ENCODE measurements around the gene PRKCZ. TPM values are rescaled to one million over a fixed set of nuclear protein-coding genes. Genes with fewer than 3 reads are reported as not detected.

Gene PRKCZ
- polyA plus RNA-seq, 4 donors = 44.2 to 252 (median 144) TPM

DNA sequence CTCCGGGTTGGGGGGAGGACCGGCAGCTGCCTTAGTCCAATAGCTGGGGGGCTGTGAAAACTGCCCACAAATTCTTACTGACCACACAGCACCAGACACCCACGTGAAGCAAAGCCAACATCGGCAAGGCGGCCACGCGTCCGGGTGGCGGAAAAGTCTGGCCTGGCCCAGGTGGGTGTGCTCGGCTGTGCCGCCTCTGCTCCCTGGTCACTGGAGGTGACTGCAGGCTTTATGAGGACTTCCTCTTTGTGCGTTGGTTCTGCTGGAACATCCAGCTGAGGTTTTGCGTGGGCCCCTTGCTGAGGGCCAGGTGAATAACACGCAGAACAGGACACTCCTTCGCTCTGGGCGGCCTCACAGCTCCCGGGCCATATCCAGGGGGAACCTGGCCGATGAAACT lies 108.9 kb downstream of the PRKCZ start:
- no peak for FAIRE-seq
- no peaks in the 10 kb centered on the region for H3K27me3 ChIP-seq (ENCODE audit: control insufficient read depth in 3 of 3, insufficient read depth in 3 of 3, low read length in 3 of 3)
- H3K36me3 ChIP-seq (ENCODE audit: control insufficient read depth in 3 of 3, insufficient read depth in 2 of 3, low read depth in 1 of 3, low read length in 3 of 3) = peaks cover 0 to 89% (median 30%) of the 10 kb centered on the region in 3 donors
- DNase-seq = no peak
- peaks cover 0 to 10% of the 10 kb centered on the region in 2 donors for H3K9me3 ChIP-seq (ENCODE audit: control insufficient read depth in 2 of 2, insufficient read depth in 1 of 2, low read depth in 1 of 2, low read length in 1 of 2)
- no peaks in the 10 kb centered on the region for H3K4me1 ChIP-seq (ENCODE audit: control insufficient read depth in 3 of 3, insufficient read depth in 2 of 3, low read depth in 1 of 3, low read length in 2 of 3)
- 91 to 93% (median 92%) methylated on average over 18 of the region's 18 CpGs for WGBS, 3 donors
- H3K4me3 ChIP-seq (ENCODE audit: low read depth in 1 of 3, low read length in 3 of 3) = no peak overlapping the region
- no peak overlapping the region for H3K27ac ChIP-seq (ENCODE audit: low read depth in 1 of 3, low read length in 2 of 3)

- Histone ChIP-seq H3K9me3 (ENCODE audit: control insufficient read depth in 2 of 2, insufficient read depth in 1 of 2, low read depth in 1 of 2, low read length in 1 of 2) (peaks cover 0 to 12% of the 10 kb centered on the region in 2 donors), H3K4me1 (ENCODE audit: control insufficient read depth in 3 of 3, insufficient read depth in 2 of 3, low read depth in 1 of 3, low read length in 2 of 3) (no peaks in the 10 kb centered on the region), H3K27ac (ENCODE audit: low read depth in 1 of 3, low read length in 2 of 3) (no peak overlapping the region), H3K36me3 (ENCODE audit: control insufficient read depth in 3 of 3, insufficient read depth in 2 of 3, low read depth in 1 of 3, low read length in 3 of 3) (peaks cover 0 to 90% (median 26%) of the 10 kb centered on the region in 3 donors), H3K27me3 (ENCODE audit: control insufficient read depth in 3 of 3, insufficient read depth in 3 of 3, low read length in 3 of 3) (no peaks in the 10 kb centered on the region), H3K4me3 (ENCODE audit: low read depth in 1 of 3, low read length in 3 of 3) (no peak overlapping the region)
- DNase-seq = no peak
- 89 to 93% (median 92%) methylated on average over 34 of the region's 34 CpGs for WGBS, 3 donors
- no peak for FAIRE-seq
Measured at GRCh38 chr1:2160451-2161300, 110.5 kb downstream of the PRKCZ start.

- no peaks in the 10 kb centered on the region for H3K4me1 ChIP-seq (ENCODE audit: control insufficient read depth in 3 of 3, insufficient read depth in 2 of 3, low read depth in 1 of 3, low read length in 2 of 3)
- FAIRE-seq = no peak
- H3K27me3 ChIP-seq (ENCODE audit: control insufficient read depth in 3 of 3, insufficient read depth in 3 of 3, low read length in 3 of 3) = no peaks in the 10 kb centered on the region
- H3K27ac ChIP-seq (ENCODE audit: low read depth in 1 of 3, low read length in 2 of 3) = no peak overlapping the region
- H3K4me3 ChIP-seq (ENCODE audit: low read depth in 1 of 3, low read length in 3 of 3) = no peak overlapping the region
- no peak for DNase-seq
- 85 to 98% (median 92%) methylated on average over 7 of the region's 7 CpGs for WGBS, 3 donors
- peaks cover 0 to 93% (median 14%) of the 10 kb centered on the region in 3 donors for H3K36me3 ChIP-seq (ENCODE audit: control insufficient read depth in 3 of 3, insufficient read depth in 2 of 3, low read depth in 1 of 3, low read length in 3 of 3)
- H3K9me3 ChIP-seq (ENCODE audit: control insufficient read depth in 2 of 2, insufficient read depth in 1 of 2, low read depth in 1 of 2, low read length in 1 of 2) = peaks cover 0 to 12% of the 10 kb centered on the region in 2 donors
Measured at GRCh38 chr1:2163205-2163604, 113.0 kb downstream of the PRKCZ start.

DNA sequence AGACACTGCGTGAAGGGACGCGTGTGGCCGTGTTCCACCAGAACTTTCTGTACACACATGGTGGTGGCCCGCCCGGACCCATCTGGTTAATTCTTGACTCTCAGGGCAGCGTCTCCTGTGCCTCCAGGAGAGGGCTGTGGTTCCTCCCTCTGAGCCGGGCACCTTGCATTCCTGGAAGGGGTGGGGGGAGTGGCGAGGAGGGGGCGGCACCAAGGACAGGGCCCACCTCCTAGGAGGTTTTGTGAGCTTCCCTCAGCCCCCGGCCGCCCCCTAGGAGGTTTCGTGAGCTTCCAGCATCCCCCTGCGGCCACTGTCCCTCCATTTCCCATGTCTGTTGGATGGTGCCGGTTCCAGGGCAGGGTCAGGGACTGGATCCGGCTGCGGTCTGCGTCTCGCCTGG lies 115.4 kb downstream of the PRKCZ start:
- no peak for FAIRE-seq
- Histone ChIP-seq H3K27ac (ENCODE audit: low read depth in 1 of 3, low read length in 2 of 3) (no peak overlapping the region), H3K36me3 (ENCODE audit: control insufficient read depth in 3 of 3, insufficient read depth in 2 of 3, low read depth in 1 of 3, low read length in 3 of 3) (peaks cover 0 to 91% (median 12%) of the 10 kb centered on the region in 3 donors), H3K9me3 (ENCODE audit: control insufficient read depth in 2 of 2, insufficient read depth in 1 of 2, low read depth in 1 of 2, low read length in 1 of 2) (peaks cover 0 to 12% of the 10 kb centered on the region in 2 donors), H3K27me3 (ENCODE audit: control insufficient read depth in 3 of 3, insufficient read depth in 3 of 3, low read length in 3 of 3) (no peaks in the 10 kb centered on the region), H3K4me1 (ENCODE audit: control insufficient read depth in 3 of 3, insufficient read depth in 2 of 3, low read depth in 1 of 3, low read length in 2 of 3) (no peaks in the 10 kb centered on the region), H3K4me3 (ENCODE audit: low read depth in 1 of 3, low read length in 3 of 3) (no peak overlapping the region)
- 90 to 95% (median 94%) methylated on average over 18 to 19 of the region's 19 CpGs for WGBS, 3 donors
- no peak for DNase-seq

DNA sequence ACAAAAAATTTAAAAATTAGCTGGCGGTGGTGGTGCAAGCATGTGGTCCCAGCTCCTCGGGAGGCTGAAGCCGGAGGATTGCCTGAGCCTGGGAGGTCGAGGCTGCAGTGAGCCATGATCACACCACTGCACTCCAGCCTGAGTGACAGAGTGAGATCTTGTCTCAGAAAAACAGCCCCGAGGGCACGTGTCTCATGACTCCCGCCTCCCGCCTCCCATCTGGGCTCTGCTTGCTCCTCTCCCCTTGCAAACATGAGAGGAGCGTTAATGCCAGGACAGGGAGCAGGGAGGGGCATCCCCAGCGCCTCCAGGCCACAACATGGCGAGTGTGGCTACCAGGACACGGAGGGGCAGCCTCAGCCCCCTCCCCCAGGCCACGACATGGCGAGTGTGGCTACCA lies 116.0 kb downstream of the PRKCZ start:
- peaks cover 0 to 12% of the 10 kb centered on the region in 2 donors for H3K9me3 ChIP-seq (ENCODE audit: control insufficient read depth in 2 of 2, insufficient read depth in 1 of 2, low read depth in 1 of 2, low read length in 1 of 2)
- 87 to 89% (median 87%) methylated on average over 12 to 14 of the region's 14 CpGs for WGBS, 3 donors
- no peak for FAIRE-seq
- no peak overlapping the region for H3K27ac ChIP-seq (ENCODE audit: low read depth in 1 of 3, low read length in 2 of 3)
- H3K36me3 ChIP-seq (ENCODE audit: control insufficient read depth in 3 of 3, insufficient read depth in 2 of 3, low read depth in 1 of 3, low read length in 3 of 3) = peaks cover 0 to 88% (median 11%) of the 10 kb centered on the region in 3 donors
- H3K27me3 ChIP-seq (ENCODE audit: control insufficient read depth in 3 of 3, insufficient read depth in 3 of 3, low read length in 3 of 3) = no peaks in the 10 kb centered on the region
- H3K4me3 ChIP-seq (ENCODE audit: low read depth in 1 of 3, low read length in 3 of 3) = no peak overlapping the region
- no peak for DNase-seq
- H3K4me1 ChIP-seq (ENCODE audit: control insufficient read depth in 3 of 3, insufficient read depth in 2 of 3, low read depth in 1 of 3, low read length in 2 of 3) = no peaks in the 10 kb centered on the region

- DNase-seq (no peak), FAIRE-seq (no peak)
- H3K36me3 ChIP-seq (ENCODE audit: control insufficient read depth in 3 of 3, insufficient read depth in 2 of 3, low read depth in 1 of 3, low read length in 3 of 3) = peaks cover 2 to 87% (median 10%) of the 10 kb centered on the region in 3 donors
- WGBS, 3 donors = 96 to 98% (median 96%) methylated on average over 10 of the region's 10 CpGs
- no peaks in the 10 kb centered on the region for H3K27me3 ChIP-seq (ENCODE audit: control insufficient read depth in 3 of 3, insufficient read depth in 3 of 3, low read length in 3 of 3)
- H3K4me3 ChIP-seq (ENCODE audit: low read depth in 1 of 3, low read length in 3 of 3) = no peak overlapping the region
- no peaks in the 10 kb centered on the region for H3K4me1 ChIP-seq (ENCODE audit: control insufficient read depth in 3 of 3, insufficient read depth in 2 of 3, low read depth in 1 of 3, low read length in 2 of 3)
- H3K27ac ChIP-seq (ENCODE audit: low read depth in 1 of 3, low read length in 2 of 3) = no peak overlapping the region
- peaks cover 0 to 12% of the 10 kb centered on the region in 2 donors for H3K9me3 ChIP-seq (ENCODE audit: control insufficient read depth in 2 of 2, insufficient read depth in 1 of 2, low read depth in 1 of 2, low read length in 1 of 2)
Measured at GRCh38 chr1:2166695-2167094, 116.5 kb downstream of the PRKCZ start.

DNA sequence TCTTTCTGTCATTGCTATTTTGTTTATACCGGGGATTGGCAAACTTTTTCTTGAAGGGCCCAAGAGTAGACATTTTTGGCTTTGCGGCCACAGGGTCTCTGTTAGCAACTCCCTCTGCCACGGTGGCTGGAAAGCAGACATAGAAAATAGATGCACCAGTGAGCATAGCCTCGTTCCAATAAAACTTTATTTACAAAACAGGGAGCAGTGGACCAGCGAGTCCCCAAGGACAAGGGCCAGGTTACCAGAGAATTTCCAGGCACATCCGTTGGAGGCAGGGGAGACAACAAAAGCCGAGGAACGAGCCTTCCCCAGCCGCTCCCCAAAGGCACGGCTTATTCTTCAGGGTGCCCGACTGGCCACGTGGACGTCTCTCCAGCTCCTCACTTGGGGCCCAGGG lies 117.9 kb downstream of the PRKCZ start:
- H3K27me3 ChIP-seq (ENCODE audit: control insufficient read depth in 3 of 3, insufficient read depth in 3 of 3, low read length in 3 of 3) = no peaks in the 10 kb centered on the region
- peaks cover 0 to 9% of the 10 kb centered on the region in 2 donors for H3K9me3 ChIP-seq (ENCODE audit: control insufficient read depth in 2 of 2, insufficient read depth in 1 of 2, low read depth in 1 of 2, low read length in 1 of 2)
- 94 to 97% (median 94%) methylated on average over 13 of the region's 13 CpGs for WGBS, 3 donors
- H3K4me3 ChIP-seq (ENCODE audit: low read depth in 1 of 3, low read length in 3 of 3) = no peak overlapping the region
- H3K4me1 ChIP-seq (ENCODE audit: control insufficient read depth in 3 of 3, insufficient read depth in 2 of 3, low read depth in 1 of 3, low read length in 2 of 3) = no peaks in the 10 kb centered on the region
- H3K36me3 ChIP-seq (ENCODE audit: control insufficient read depth in 3 of 3, insufficient read depth in 2 of 3, low read depth in 1 of 3, low read length in 3 of 3) = peaks cover 3 to 87% (median 4%) of the 10 kb centered on the region in 3 donors
- DNase-seq (no peak), FAIRE-seq (no peak)
- no peak overlapping the region for H3K27ac ChIP-seq (ENCODE audit: low read depth in 1 of 3, low read length in 2 of 3)

DNA sequence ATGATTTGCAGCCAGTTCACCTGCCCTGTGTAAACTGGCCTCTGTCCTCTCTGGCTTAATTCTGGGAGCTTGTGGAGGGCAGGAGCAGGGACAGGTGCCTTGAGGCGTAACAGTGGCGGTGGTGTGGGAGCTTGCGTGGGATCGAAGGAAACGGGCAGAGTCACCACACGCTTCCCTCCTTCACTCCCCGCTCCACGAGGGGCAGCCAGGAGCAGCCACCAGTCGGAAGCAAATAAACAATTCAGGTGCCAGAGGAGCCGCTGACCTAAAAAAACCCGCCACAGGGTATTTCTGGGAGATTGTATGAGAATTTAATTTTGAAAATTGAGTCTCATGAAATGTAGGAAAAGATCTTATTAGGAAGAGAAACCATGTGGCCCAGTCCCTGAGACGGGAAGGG lies 118.3 kb downstream of the PRKCZ start:
- no peaks in the 10 kb centered on the region for H3K27me3 ChIP-seq (ENCODE audit: control insufficient read depth in 3 of 3, insufficient read depth in 3 of 3, low read length in 3 of 3)
- WGBS, 3 donors = 88 to 93% (median 93%) methylated on average over 12 of the region's 12 CpGs
- H3K27ac ChIP-seq (ENCODE audit: low read depth in 1 of 3, low read length in 2 of 3) = no peak overlapping the region
- peaks cover 2 to 87% (median 3%) of the 10 kb centered on the region in 3 donors for H3K36me3 ChIP-seq (ENCODE audit: control insufficient read depth in 3 of 3, insufficient read depth in 2 of 3, low read depth in 1 of 3, low read length in 3 of 3)
- no peak for DNase-seq
- H3K4me3 ChIP-seq (ENCODE audit: low read depth in 1 of 3, low read length in 3 of 3) = no peak overlapping the region
- H3K9me3 ChIP-seq (ENCODE audit: control insufficient read depth in 2 of 2, insufficient read depth in 1 of 2, low read depth in 1 of 2, low read length in 1 of 2) = peaks cover 0 to 5% of the 10 kb centered on the region in 2 donors
- no peaks in the 10 kb centered on the region for H3K4me1 ChIP-seq (ENCODE audit: control insufficient read depth in 3 of 3, insufficient read depth in 2 of 3, low read depth in 1 of 3, low read length in 2 of 3)
- no peak for FAIRE-seq

Measured in small intestine (tissue), 7 donors.